GM12878 (cell line): ENCODE results near the gene LMO3. TPM values are rescaled to one million over a fixed set of nuclear protein-coding genes. Genes with fewer than 3 reads are reported as not detected.

ENCODE experiments used
- E2F8 ChIP-seq: fragments of 450-650 bp; IDR thresholded peaks from 2 replicates; pipeline ENCODE4 v1.6.1; 2018; ENCODE audit warnings: mild to moderate bottlenecking, low read depth, moderate library complexity; ENCODE audit not compliant: partially characterized antibody
- ETV6 ChIP-seq, 2 experiments: fragments of 450-650 bp in 1 of 2; IDR thresholded peaks in 1 of 2; conservative IDR thresholded peaks in 1 of 2; 2 replicates each; pipeline ENCODE4 v1.6.1; 2014; ENCODE audit warnings: antibody characterized with exemption in 1 of 2, borderline replicate concordance in 1 of 2, low read depth in 1 of 2, mild to moderate bottlenecking in 1 of 2, moderate library complexity in 1 of 2
- FOS ChIP-seq: IDR thresholded peaks from 3 replicates; pipeline ENCODE4 v1.6.1; 2011; ENCODE audit warnings: borderline replicate concordance; ENCODE audit not compliant: insufficient read length; ENCODE audit errors: extremely low read depth
- GATAD2B ChIP-seq: fragments of 450-650 bp; conservative IDR thresholded peaks from 2 replicates; pipeline ENCODE4 v1.6.1; 2017; ENCODE audit warnings: low read depth, mild to moderate bottlenecking, moderate library complexity
- KDM1A ChIP-seq: fragments of 200-600 bp; sonication (generic); IDR thresholded peaks from 2 replicates; pipeline ENCODE4 v1.6.1; 2016; ENCODE audit warnings: borderline replicate concordance
- MYC ChIP-seq: IDR thresholded peaks from 2 replicates; pipeline ENCODE4 v1.6.1; 2011; ENCODE audit warnings: mild to moderate bottlenecking, low read length, moderate library complexity, inconsistent platforms; ENCODE audit not compliant: insufficient read depth, insufficient replicate concordance, insufficient read length, severe bottlenecking
- NR2C2 ChIP-seq: IDR thresholded peaks from 2 replicates; pipeline ENCODE4 v1.6.1; 2011; ENCODE audit warnings: borderline replicate concordance, low read depth; ENCODE audit not compliant: control insufficient read depth, insufficient read length
- SREBF1 ChIP-seq: IDR thresholded peaks from 2 replicates; pipeline ENCODE4 v1.6.1; 2012; ENCODE audit warnings: mild to moderate bottlenecking, low read length
- STAT3 ChIP-seq: IDR thresholded peaks from 2 replicates; pipeline ENCODE4 v1.6.1; 2011; ENCODE audit warnings: low read depth, low read length, improper control_type of control experiment
- TARDBP ChIP-seq: IDR thresholded peaks from 2 replicates; pipeline ENCODE4 v1.6.1; 2016; ENCODE audit warnings: borderline replicate concordance
- polyA plus RNA-seq, 11 experiments: library from polyadenylated mRNA; depleted of rRNA in 4 of 11; unstranded in 6 of 11; stranded (reverse) in 5 of 11; fragments of >200 nt; fragmentation: Nextera tagmentation in 4 of 11; fragmentation: Illumina TruSeq in 1 of 11; extraction: Ambion mirVana in 4 of 11; extraction: Trizol in 1 of 11; gene quantifications; 1 replicate in 1 of 11; 2 replicates in 10 of 11; pipeline versions ENCODE4 v1.2.1 to v1.2.3, GENCODE V29; 2011 to 2016; ENCODE audit warnings: inconsistent platforms in 2 of 11, missing spikeins in 2 of 11, low read depth in 1 of 11
- total RNA-seq, 4 experiments: library from RNA; depleted of rRNA in 3 of 4; stranded (reverse); fragments of >200 nt in 3 of 4; fragmentation: Illumina TruSeq in 1 of 4; extraction: Trizol in 1 of 4; gene quantifications; 2 replicates each; pipeline versions ENCODE4 v1.2.1 to v1.2.3, GENCODE V29; 2013 to 2021
- TF ChIP-seq, protein P1 (sequence below): fragments of 450-650 bp; IDR thresholded peaks from 2 replicates; pipeline ENCODE4 v1.6.1; 2017; ENCODE audit warnings: mild to moderate bottlenecking, moderate library complexity

LMO3 gene
- total and polyA plus RNA-seq, 10 of the 15 experiments (the other 5 are each of a cell fraction or from before 2014, with no cell fraction given): 1.6 to 13.5 (median 1.9) TPM

DNA sequence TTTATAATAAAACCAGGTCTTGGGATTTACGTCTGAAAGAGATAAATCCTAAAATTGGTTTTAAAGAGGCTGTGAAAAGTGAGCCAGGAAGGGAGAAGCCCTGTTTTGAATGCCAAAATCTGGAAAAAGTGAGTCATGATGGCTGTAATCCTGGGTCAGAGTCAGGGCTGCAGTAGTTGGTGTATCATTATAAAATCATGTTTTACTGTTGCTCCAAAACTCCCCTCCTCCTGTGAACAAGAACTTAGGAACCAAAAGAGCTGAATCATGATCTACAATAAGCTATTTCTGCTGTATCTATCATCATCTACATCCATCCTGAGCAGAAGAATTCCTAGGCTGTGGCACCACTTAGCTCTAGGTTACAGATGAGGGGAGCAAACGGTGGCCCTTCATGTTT, 79.3 kb downstream of the LMO3 start (continued):
- TF ChIP-seq E2F8 (no peak), MYC (no peak), ETV6 (conservative IDR thresholded peaks at IDR 0.05 in 1 of 2, IDR thresholded peaks at IDR 0.05 in 1 of 2; ENCODE audit: borderline replicate concordance in 1 of 2, low read depth in 1 of 2) (no peak), SREBF1 (no peak), GATAD2B (no peak), NR2C2 (no peak), TARDBP (no peak), KDM1A (no peak), STAT3 (no peak), FOS (no peak)
- TF ChIP-seq, protein P1, sequence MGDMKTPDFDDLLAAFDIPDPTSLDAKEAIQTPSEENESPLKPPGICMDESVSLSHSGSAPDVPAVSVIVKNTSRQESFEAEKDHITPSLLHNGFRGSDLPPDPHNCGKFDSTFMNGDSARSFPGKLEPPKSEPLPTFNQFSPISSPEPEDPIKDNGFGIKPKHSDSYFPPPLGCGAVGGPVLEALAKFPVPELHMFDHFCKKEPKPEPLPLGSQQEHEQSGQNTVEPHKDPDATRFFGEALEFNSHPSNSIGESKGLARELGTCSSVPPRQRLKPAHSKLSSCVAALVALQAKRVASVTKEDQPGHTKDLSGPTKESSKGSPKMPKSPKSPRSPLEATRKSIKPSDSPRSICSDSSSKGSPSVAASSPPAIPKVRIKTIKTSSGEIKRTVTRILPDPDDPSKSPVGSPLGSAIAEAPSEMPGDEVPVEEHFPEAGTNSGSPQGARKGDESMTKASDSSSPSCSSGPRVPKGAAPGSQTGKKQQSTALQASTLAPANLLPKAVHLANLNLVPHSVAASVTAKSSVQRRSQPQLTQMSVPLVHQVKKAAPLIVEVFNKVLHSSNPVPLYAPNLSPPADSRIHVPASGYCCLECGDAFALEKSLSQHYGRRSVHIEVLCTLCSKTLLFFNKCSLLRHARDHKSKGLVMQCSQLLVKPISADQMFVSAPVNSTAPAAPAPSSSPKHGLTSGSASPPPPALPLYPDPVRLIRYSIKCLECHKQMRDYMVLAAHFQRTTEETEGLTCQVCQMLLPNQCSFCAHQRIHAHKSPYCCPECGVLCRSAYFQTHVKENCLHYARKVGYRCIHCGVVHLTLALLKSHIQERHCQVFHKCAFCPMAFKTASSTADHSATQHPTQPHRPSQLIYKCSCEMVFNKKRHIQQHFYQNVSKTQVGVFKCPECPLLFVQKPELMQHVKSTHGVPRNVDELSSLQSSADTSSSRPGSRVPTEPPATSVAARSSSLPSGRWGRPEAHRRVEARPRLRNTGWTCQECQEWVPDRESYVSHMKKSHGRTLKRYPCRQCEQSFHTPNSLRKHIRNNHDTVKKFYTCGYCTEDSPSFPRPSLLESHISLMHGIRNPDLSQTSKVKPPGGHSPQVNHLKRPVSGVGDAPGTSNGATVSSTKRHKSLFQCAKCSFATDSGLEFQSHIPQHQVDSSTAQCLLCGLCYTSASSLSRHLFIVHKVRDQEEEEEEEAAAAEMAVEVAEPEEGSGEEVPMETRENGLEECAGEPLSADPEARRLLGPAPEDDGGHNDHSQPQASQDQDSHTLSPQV: no peak
